Activated CD4-positive, alpha-beta T cell treated with anti-CD3 and anti-CD28 coated beads, Interleukin-2, amount 50 U/mL, for 16 hours (primary cell): Measurements from ENCODE around the gene TTC39A.

Experiments
- DNase-seq: peaks from one replicate; pipeline ENCODE4 v3.0.0-alpha.2; 2020

TTC39A gene

DNA sequence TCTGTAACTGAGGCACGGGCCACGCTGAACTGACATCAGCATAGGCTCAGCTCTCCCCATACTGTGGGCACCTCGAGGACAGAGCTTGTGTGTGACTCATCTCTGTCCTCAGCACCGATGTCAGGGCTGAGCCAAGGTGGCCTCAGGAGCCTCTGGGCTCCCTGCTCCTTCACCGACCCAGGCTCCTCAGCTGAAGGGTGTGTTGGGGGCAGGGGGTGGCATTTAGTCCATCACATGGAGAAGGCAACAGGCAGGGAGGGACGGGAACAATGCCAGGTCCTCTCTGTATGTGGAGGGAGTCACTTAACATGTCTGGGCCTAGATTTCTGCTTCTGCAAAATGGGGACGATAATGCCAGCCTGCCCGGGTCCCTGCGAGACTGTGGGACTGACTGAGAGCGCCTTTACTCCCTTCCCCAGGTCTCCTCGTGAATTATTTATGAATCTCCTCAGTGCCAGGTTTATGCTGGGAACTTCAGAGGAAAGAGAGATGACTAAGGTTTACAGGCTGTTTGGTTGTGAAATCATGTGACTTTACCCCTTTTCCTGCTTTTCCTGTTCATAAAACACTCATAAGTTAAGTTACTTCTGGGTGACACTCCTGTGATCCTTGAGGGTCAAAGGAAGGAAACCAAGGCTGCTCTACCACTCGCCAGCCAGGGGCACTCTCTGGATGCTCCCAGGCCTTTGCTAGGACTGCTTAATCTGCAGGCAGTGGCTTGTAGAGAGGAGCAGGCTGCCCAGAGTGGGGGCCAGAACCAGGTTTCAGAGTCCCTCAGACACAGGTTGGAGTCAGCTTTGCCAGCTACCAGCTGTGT, 16.2 kb downstream of the TTC39A start:
- peak; percentile 26 for DNase-seq

DNA sequence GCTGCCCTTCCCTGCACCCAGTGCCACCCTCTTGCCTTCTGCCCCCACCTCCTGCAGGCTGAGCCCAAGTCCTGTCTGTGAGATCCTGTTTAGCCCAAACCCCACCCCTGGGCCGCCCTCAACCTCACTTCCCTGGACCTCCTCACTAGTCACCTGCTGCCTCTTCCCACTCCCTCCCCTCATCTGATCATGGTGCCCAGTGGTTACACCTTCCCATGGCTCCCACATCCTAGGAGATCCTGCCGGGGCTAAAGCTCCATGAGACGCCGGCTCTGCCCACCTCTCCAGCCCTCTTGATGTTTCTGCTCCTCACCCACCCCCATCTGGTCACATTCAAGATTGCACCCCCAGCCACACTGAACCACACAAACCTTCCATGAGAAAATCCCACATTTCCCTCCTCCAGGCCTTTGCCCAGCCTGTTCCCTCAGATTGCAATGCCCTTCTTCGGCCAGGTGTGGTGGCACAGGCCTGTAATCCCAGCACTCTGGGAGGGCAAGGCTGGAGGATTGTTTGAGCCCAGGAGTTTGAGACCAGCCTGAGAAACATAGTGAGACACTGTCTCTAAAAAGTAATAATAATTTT, 17.0 kb downstream of the TTC39A start:
- DNase-seq = no peak

DNA sequence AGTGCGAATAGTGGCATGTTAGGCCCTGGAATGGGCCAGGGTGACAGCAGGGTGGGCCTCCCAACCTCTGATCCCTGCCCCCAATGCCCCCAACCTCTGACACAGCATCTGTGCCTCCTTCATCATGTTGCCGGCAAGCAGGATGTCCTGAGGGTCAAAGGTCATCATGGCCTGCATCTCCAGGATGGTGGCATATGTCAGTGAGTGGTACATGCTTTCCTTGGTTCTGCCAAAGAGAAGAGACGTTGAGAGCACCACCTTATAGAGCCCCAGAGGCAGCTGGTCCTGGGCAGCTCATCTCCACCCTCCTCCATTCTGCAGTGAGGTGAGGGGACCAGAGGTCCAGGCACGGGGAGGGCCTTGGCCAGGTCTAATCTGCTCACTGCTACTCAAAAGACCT, 17.6 kb downstream of the TTC39A start:
- DNase-seq = no peak

DNA sequence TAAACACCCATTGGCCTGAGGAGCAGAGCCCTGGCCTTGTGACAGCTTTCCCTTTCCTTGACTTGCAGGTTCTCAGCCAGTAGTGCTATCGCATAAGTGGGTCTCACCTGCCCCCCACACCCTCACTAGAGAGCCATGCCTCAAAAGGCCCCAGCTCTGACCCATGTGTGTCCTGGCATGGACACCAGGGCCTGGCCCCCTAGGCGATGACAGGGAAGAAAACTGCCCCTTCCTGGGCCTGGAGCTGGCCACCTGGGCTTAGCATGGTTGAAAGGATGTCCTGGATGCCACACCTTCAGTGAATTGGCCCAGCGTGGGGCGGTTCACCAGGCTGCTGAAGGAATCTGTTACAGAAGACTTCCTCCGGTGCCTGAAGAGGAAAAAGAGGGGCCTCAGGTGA, 18.5 kb downstream of the TTC39A start:
- no peak for DNase-seq

DNA sequence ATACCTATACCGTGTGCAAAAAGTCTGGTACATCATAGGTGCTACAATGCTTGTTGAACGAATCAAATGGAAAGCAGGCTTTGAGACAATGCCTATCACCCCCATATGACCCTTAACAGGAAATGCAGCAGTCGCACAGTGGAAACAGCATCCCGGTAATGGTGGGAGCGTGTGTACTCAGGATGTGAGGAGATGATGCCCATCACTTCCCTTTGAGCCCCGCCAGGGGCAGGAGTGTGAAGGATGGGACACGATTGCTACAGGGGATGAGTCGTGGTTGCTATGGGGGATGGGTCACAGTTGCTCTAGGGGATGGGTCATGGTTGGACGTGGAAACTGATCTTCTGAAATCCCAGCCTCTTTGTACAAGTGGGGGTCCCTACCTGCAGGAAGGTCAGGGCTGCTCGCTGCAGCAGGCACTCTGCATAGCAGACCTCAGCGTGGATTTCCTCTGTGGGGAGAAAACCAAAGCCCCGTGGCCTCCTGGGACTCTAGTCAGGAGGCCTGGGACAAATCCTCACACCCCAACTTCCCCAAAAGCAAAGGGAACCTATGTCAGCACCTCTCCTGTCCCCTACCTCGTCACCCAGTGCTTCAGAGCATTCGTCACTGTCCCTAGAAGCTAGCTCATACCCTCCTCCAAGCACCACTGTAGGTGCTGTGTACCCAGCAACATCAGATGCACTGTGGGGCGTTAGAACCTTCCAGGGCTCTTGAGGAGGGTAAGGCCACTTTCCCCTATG, 19.3 kb downstream of the TTC39A start:
- DNase-seq = no peak

DNA sequence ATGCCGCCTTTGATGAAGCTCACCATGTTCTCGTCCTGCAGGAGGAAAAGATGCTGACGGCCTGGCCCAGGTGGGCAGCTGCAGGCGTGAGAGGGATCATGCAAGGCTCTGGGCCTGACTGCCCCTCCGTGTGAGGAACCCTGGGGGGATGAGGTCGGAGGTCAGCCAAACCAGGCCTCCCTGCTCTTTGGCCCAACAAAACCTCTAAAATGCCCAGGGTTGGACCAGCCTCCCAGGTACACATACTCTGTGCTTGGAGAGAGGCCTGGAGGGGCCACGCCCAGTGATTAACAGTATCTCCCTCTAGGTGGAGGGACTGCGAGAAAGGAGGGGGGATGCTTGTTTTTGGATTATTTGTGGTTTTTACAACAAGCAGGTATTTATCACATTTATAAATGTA, 21.1 kb downstream of the TTC39A start:
- DNase-seq = no peak

DNA sequence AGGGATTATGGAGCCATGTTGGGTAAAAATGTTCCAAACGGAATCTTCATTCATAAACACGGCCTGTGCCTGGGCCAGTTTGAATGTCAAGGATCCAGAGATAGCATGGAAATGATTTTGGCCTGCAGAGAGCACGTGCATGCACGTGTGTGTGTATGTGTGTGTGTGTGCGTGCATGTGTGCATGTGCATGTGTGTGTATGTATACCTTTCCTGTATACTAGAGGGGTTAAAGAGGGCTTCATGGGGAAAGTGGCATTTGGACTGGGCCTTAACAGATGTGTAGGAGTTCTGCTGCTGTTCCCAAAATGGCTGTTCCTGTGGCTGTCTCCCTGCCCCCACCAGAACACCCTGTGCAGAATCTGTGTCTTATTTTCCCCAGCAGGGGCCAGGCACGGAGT, 21.7 kb downstream of the TTC39A start:
- DNase-seq = no peak

DNA sequence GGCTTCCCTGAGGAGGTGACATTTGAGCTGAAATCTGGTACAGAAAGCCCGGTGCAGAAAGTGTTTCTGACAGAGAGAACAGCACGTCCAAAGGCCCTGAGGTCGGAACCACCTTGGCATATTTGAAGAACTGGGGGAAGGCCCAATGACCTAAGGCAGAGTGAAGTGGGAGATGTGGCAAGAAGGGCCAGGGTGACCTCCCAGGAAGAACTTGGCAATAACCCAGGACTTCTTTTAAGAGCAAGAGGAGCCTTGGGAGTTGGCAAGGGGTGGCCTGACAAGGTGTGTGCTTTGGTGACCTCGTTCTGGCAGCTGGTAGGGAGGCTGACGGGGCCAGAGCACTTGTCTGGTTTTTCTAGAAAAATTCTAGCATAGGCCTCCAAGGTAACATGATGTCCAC, 23.4 kb downstream of the TTC39A start:
- DNase-seq = no peak

DNA sequence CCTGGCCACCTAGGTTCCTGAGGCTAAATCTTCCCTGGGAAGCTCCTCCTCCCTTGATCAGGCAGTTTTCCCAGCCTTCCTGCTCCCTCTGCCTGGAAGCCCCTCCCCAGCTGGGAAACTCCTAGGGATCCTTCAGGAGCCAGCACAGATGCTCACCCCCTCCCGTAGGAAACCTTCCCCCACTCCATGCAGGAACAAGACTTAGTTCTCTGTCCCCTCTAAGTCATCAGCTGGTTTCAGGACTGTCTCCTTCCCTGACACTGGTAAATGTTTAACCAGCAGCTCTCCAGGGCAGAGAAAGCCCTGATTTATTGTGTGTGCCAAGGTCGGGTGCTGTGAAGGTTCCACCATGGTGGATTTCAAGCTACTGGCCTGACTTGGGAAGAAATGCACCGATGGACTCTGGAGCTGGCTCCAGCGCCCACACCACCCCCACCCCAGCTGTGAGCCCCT, 25.0 kb downstream of the TTC39A start:
- DNase-seq = no peak

DNA sequence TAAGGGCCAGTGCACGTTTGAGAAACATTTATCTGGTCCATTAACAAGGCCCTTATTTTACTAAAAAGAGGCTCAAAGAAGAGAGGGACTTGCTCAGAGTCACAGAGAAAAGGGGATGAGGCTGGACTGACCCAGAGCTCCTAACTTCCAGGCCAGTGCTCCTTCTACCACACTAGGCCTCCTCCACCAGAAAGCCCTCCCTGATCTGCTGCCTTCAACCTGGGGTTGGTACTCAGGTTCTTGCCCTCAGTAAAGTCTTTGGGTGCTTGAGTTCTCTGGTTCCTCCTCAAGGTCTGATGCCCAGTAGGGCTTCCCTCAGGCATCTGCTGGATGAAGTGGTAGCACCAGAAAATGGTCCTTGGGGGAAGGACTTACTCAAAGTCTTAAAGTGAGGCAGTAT, 26.0 kb downstream of the TTC39A start:
- no peak for DNase-seq

DNA sequence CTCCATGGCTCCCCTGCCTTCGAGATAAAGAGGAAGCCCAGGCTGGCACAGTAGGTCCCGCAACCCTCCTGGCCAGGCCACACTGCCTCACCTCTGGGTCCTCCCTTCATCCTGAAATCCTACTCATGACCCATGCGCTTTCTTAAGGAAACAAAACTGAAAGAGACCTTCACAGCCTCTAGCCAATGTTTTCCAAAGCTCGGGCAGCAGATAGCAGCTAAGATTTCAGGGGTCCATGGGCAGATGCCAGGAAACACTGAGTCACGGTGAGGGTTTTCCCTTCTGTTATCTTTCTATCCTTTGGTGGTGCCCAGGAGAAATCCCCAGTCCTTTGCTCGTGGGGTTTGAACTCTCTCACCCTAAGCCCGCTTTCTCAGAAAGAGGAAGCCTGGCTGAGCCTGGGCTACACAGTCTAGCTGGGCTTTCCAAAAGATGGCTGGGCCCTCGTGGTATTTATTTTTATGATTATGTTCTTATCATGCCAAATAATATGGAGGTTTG, 26.6 kb downstream of the TTC39A start:
- DNase-seq = no peak

DNA sequence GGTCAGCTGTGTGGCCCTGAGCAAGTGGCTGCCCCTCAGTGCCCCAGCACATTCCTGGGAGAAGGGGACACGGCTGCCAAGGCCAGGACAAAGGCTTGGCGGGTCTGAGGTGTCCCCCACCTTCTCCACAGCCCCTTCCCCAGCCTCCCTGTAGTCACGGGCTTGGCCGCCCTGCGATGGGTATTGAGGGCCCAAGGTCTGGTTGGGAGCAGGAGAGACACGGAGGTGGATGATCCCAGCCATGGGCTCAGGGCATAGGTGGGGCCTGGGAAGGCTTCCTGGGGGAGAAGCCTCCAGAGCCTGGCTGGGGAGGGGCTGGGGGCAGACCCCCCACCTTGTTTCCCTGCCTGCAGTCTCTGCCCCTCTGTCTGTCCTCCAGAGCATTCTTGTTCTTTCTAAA, 27.0 kb downstream of the TTC39A start:
- no peak for DNase-seq

DNA sequence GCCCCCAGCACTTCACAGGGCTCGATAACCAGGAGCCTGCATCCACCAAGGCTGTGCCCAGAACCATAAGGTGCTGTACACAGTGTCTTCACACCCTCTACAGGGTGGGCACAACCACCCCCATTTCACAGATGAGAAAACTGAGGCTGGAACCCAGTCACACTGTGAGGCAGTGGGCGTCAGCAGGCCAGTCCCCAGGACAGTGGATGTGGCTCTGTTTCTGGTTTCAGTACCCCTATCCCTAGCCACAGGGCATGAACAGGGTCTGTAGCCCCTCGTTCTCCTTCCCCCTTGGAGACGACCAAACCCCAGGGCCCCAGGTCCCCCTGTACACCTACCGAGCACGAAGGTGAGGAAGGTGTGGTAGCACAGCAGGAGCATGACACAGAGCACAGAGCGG, 27.6 kb downstream of the TTC39A start:
- DNase-seq = no peak

DNA sequence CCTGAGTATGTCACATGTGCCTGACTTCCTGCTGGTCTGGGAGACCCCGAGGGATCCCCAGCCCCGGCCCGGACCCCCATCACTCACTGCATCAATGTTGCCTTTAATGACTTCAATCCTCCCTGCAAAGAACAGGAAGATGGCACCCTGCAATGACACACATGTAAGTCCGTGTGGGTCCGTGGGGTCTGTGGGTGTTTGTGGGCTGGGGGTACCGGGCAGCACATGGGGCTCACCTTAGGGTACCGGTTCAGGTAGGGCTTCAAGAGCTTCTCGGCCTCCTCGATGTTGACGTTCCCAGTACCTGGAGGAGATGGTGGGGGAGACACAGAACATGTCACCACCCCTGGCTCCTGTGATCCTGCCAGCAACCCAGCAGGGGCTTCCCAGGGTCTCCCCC, 28.1 kb downstream of the TTC39A start:
- no peak for DNase-seq

DNA sequence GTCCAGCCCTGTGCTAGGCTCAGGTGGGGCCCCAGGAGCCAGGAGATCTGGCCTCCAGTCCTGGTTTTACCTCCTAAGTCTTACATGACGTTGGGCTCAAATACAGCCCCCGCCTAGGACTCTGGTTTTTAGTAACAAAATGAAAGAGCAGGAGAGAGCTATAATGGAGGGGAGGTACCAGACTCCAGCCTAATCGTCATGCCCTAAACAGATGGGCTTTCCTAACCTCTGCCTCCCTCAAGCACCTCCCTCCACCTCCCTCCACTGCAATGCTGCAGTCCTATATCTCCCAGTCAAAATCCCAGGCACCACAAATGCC, 28.6 kb downstream of the TTC39A start:
- DNase-seq = no peak

DNA sequence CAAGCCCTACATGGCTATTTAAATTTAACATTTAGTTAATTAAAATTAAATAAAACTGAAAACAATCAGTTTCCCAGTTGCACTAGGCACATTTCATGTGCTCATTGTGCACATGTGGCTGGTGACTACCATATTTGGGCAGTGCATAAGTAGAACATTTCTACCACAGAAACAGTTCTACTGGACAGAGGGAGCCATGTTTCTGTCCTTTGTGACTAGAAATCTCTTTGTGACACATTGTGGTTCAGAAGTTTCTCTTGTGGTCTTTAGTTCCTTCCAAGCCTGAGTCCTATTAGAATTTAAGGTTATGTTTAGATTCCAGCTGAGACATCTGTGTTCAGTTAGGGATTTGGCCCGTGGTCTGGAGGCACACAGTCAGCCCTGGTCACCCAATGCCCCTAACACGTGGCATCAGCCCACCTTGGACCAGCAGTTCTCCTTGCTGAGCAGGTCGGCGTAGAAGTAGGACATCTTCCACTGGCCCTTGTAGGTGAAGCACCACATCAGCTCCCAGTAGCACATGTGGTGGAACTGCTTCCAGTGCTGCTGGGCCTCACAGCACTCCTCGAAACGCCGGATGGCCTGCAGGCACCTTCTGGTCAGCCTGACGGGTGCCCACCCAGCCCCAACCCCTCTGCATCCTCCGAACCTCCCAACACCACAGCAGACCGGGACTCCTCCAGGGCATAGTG, 29.1 kb downstream of the TTC39A start:
- no peak for DNase-seq

DNA sequence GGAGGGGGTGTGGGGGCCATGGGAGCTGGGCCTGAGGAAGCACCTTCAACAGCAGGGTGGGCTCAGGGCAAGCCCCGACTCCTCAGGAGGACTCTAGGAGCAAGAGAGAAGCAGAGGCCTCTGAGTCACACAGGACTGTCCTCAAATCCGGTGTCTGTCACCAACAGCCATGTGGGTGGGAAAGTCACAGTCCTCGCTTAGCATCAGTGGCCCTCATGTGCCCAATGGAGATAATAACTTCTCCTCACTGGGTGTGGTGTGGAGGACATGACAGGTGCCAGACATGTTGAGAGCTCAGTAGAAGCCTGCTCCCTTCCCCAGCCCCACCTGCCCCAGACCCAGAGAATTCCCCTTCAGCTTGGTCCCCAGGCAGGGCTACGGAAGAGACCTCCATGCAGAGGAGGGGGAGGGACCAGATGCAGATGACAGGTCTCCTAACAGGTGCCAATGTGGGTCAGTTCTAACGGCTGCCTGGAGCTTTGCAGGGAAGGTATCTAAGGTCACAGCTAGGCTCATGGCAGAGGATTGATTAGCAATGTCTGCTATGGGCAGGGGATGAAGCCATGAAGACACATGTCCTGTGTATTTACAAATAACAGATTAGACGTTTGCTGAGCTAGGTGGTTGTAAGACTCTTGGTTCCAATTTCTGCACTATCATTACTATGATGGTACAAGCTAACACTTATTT, 30.2 kb downstream of the TTC39A start:
- DNase-seq = no peak

DNA sequence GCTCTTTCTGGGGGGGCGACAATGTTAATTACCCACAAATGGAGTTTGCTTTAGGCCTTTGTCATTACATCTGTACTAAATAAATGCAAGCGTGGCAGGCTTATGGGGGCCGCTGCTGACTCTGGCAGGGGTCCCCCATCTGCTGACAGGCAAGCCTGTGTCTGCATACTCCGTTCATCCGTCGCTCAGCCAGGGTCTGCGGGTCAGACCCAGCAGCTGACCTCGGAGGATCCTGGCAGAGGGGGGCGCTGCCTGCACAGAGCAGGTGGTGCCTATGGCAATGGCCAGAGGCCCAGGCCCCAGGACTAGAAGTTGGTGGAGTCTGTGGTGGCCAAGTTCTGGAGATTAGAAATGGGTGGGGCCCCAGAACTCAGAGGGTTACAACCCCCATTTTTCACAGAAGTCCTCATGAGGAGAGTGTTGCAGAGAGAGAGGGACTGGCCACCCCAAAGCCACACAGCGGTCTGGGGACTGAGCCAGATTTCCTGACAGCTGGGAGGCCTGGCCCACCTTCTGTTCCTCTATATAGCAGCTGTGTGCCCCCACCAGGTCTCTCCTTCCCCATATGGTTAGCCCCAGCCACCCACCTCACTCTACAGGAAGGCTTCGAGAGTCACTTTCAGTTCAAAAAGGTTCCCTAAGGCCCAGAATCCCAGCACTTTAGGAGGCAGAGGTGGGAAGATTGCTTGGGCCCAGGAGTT, 31.0 kb downstream of the TTC39A start:
- DNase-seq = no peak

DNA sequence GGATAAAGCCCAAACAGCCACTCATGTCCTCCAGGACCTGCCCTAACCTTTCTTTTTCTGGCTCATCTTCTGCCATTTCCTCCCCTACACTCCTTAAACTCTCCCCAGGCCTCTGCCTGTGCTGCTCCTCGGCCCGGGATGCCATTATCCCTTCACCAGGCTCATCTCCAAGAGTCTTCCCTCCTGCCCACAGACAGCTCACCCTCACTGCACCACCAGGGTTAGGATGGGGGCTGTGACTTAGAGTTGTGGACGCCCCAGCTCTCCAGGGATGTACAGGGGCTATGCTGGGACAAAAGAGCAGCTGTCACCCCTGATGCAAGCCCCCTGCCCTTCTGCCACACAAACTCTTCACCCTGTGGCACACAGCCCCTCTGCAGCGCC, 32.0 kb downstream of the TTC39A start:
- no peak for DNase-seq

DNA sequence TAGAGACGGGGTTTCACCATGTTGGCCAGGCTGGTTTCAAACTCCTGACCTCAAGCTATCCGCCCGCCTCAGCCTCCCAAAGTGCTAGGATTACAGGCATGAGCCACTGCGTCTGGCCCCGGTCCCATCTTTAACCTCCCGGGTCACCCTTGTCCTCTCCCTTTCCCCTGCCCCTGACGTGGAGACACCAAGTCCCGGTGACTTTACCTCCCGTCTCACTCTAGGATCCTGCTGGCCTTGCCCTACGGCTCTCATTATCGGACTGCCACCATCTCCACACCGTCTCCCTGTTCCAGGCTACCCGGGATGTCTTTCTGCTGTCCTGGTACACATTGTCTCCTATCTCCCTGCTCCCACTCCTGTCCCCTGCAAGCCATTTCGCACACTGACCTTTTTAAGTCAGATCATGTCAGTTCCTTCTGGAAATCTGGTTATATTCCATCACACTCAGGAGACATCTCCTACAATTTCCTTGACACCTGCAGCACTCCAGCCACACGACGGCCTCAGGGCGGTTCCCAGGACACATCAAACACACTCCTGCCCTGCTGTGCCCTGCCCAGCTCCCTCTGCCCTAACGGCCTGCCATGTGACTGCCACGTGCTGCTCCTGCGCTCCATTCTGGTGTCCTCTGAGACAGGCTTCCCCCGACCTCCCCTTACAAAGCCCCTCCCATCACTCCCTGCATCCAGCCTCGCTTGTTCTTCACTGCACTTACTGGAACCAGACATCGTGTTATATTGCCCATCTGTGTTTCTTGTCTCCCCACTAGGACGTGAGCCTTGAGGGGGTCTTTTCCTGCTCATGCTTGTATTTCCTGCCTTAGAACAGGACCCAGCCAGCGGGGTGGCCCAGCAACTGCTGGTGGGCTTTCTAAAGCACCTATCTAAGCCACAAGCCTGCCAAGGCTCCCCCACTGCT, 32.7 kb downstream of the TTC39A start:
- no peak for DNase-seq
